ENCODE measurements around the gene KIF11. TPM values are rescaled to one million over a fixed set of nuclear protein-coding genes. Genes with fewer than 3 reads are reported as not detected.
A peak's percentile ranks its signal among the peaks of the same experiment; 100 is the strongest.

KIF11 gene
- total and polyA plus RNA-seq, 9 of the 15 experiments (the other 6 are each of a cell fraction or from before 2014, with no cell fraction given): 11.3 to 54.4 (median 29.2) TPM

DNA sequence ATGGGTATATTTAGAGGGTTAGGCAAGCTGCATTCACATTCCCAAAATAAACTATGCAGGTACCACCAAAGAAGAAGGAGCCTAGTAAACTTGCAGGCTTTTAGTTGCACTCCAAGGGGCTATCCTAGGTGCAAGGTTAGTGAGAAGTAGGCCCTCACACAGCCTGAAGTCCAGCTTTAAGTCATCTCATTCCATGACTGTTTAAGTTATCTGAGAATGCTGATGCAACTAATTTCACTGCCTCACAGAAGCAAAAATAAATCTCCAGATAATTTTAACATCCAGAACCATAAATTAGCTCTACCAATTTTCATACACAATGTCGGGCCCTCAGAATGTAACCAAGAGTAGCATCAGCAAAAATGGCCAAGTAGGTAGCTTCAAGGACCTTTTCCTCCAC lies 62.5 kb downstream of the KIF11 start:
- H3K9ac ChIP-seq (ENCODE audit: insufficient read depth in 1 of 2, low read depth in 2 of 2, low read length in 2 of 2): no peak overlapping the region
- CTCF ChIA-PET (ENCODE audit: low intra/inter-chr PET ratio): no interaction called here
- no TSS peak for BruUV-seq (replicated peaks)

GRCh38 chr10:92656266-92656961 lies 63.5 kb downstream of the KIF11 start:
- TF ChIP-seq RBM25 (IDR thresholded peaks at IDR 0.05; ENCODE audit: low read depth, low read length, severe bottlenecking) (no peak), ZSCAN32 (CRISPR knock-in tag; IDR thresholded peaks at IDR 0.05) (no peak)
- H3K4me1 ChIP-seq (replicated peaks in 1 of 2; ENCODE audit: control insufficient read depth in 2 of 2, insufficient read depth in 2 of 2, low read length in 2 of 2): no peaks in the 10 kb centered on the region
- BruUV-seq (replicated peaks): no TSS peak
- peak; percentile 76 for ATAC-seq
- POLR2A ChIA-PET: no interaction called here
- DNase-seq (ENCODE audit: extremely low read depth in 1 of 4, low spot score in 3 of 4): no peak
- no peak overlapping the region for H3K9ac ChIP-seq (ENCODE audit: insufficient read depth in 1 of 2, low read depth in 2 of 2, low read length in 2 of 2)
- in situ Hi-C loops (cut with MboI): no loop called here
- no peaks in the 10 kb centered on the region for H3K9me3 ChIP-seq (replicated peaks; ENCODE audit: control insufficient read depth, insufficient read depth, low read depth, low read length)
- FAIRE-seq: no peak
- CTCF ChIA-PET (ENCODE audit: low intra/inter-chr PET ratio): no interaction called here
- intact Hi-C loops (cut with micrococcal nuclease): no loop called here
- peaks cover 40% of the 10 kb centered on the region for H3K36me3 ChIP-seq (ENCODE audit: control insufficient read depth, insufficient read depth, low read length)
- no peak overlapping the region for H2AFZ ChIP-seq (ENCODE audit: low read depth, low read length)
- H3K27me3 ChIP-seq (ENCODE audit: control insufficient read depth in 2 of 2, insufficient read depth in 2 of 2, low read length in 2 of 2): no peaks in the 10 kb centered on the region
- WGBS (ENCODE audit: insufficient coverage, low coverage, missing lambda C conversion rate): 74% methylated on average over 7 of the region's 7 CpGs
- H3K4me2 ChIP-seq (ENCODE audit: insufficient read depth, low read length): no peak overlapping the region
- H3K9me1 ChIP-seq (ENCODE audit: control insufficient read depth, insufficient read depth, low read length): no peaks in the 10 kb centered on the region
- H4K20me1 ChIP-seq (replicated peaks; ENCODE audit: control insufficient read depth, insufficient read depth, low read length): no peaks in the 10 kb centered on the region
- H3K4me3 ChIP-seq: no peak overlapping the region
- no peak overlapping the region for H3K27ac ChIP-seq (ENCODE audit: extremely low read depth, low read depth, low read length)
- no peaks in the 10 kb centered on the region for H3K79me2 ChIP-seq (ENCODE audit: control insufficient read depth, insufficient read depth, low read length)

More for the DNA sequence above, 62.5 kb downstream of the KIF11 start:
- H3K27ac ChIP-seq (ENCODE audit: extremely low read depth, low read depth, low read length): no peak overlapping the region
- H3K4me1 ChIP-seq (replicated peaks in 1 of 2; ENCODE audit: control insufficient read depth in 2 of 2, insufficient read depth in 2 of 2, low read length in 2 of 2): no peaks in the 10 kb centered on the region
- no peaks in the 10 kb centered on the region for H4K20me1 ChIP-seq (replicated peaks; ENCODE audit: control insufficient read depth, insufficient read depth, low read length)
- FAIRE-seq (no peak), DNase-seq (ENCODE audit: extremely low read depth in 1 of 4, low spot score in 3 of 4) (no peak), ATAC-seq (peak; percentile 48)
- peaks cover 50% of the 10 kb centered on the region for H3K36me3 ChIP-seq (ENCODE audit: control insufficient read depth, insufficient read depth, low read length)
- H2AFZ ChIP-seq (ENCODE audit: low read depth, low read length): no peak overlapping the region
- H3K4me3 ChIP-seq: no peak overlapping the region
- WGBS (ENCODE audit: insufficient coverage, low coverage, missing lambda C conversion rate): 91% methylated on average over 1 of the region's 1 CpG
- no peaks in the 10 kb centered on the region for H3K9me3 ChIP-seq (replicated peaks; ENCODE audit: control insufficient read depth, insufficient read depth, low read depth, low read length)
- in situ Hi-C loops (cut with MboI) (no loop called here), intact Hi-C loops (cut with micrococcal nuclease) (no loop called here)
- POLR2A ChIA-PET: interaction anchor here (1.0 to 1.2 kb wide), 2 partner anchors 34 to 147 kb away, joined by 3 read pairs; partner anchors contain the start of gene HHEX
- H3K9me1 ChIP-seq (ENCODE audit: control insufficient read depth, insufficient read depth, low read length): no peaks in the 10 kb centered on the region
- H3K27me3 ChIP-seq (ENCODE audit: control insufficient read depth in 2 of 2, insufficient read depth in 2 of 2, low read length in 2 of 2): no peaks in the 10 kb centered on the region
- H3K4me2 ChIP-seq (ENCODE audit: insufficient read depth, low read length): no peak overlapping the region
- H3K79me2 ChIP-seq (ENCODE audit: control insufficient read depth, insufficient read depth, low read length): no peaks in the 10 kb centered on the region
- TF ChIP-seq C11orf30 (IDR thresholded peaks at IDR 0.05; ENCODE audit: low read depth) (peak; percentile 38; the same call in 1 of the 2 replicates), PURB (CRISPR knock-in tag; IDR thresholded peaks at IDR 0.05; ENCODE audit: low read depth) (no peak), SUPT5H (IDR thresholded peaks at IDR 0.05) (0 out of 2 replicates have a peak, but pooled peaks have one; percentile 32), ZNF316 (IDR thresholded peaks at IDR 0.05) (peak; percentile 52; the same call in 1 of the 2 replicates)

Measured in K562 (cell line).